GM23248 (cell line): ENCODE results near the gene NTNG1. TPM values are rescaled to one million over a fixed set of nuclear protein-coding genes. Genes with fewer than 3 reads are reported as not detected.

Experiments
- DNase-seq: peaks from one replicate; pipeline ENCODE4 v3.0.0-alpha.2; 2015
- H2AFZ ChIP-seq: fragments of 200-600 bp; sonication (generic); 2 replicates; pipeline ENCODE4 v1.6.1; 2016; ENCODE audit warnings: antibody characterized with exemption
- H3F3A ChIP-seq: fragments of 200-600 bp; sonication (generic); 2 replicates; pipeline ENCODE4 v1.6.1; 2016; ENCODE audit warnings: mild to moderate bottlenecking, antibody characterized with exemption, mixed run types; ENCODE audit not compliant: insufficient read depth
- H3K27ac ChIP-seq: fragments of 200-600 bp; sonication (generic); 2 replicates; pipeline ENCODE4 v1.5.1; 2016; ENCODE audit warnings: mild to moderate bottlenecking
- H3K27me3 ChIP-seq: fragments of 200-600 bp; sonication (generic); replicated peaks from 2 replicates; pipeline ENCODE4 v1.6.1; 2016; ENCODE audit warnings: mild to moderate bottlenecking; ENCODE audit not compliant: insufficient read depth
- H3K36me3 ChIP-seq: fragments of 200-600 bp; sonication (generic); 2 replicates; pipeline ENCODE4 v1.6.1; 2016; ENCODE audit warnings: low read depth, mild to moderate bottlenecking
- H3K4me1 ChIP-seq: fragments of 200-600 bp; sonication (generic); 2 replicates; pipeline ENCODE4 v1.6.1; 2016; ENCODE audit warnings: mild to moderate bottlenecking; ENCODE audit not compliant: insufficient read depth
- H3K4me2 ChIP-seq: fragments of 200-600 bp; sonication (generic); one replicate; pipeline ENCODE4 v1.6.1; 2016; ENCODE audit warnings: mild to moderate bottlenecking; ENCODE audit not compliant: unreplicated experiment
- H3K4me3 ChIP-seq: fragments of 200-600 bp; sonication (generic); 2 replicates; pipeline ENCODE4 v1.5.1; 2016; ENCODE audit warnings: mild to moderate bottlenecking
- H3K79me2 ChIP-seq: fragments of 200-600 bp; sonication (generic); 2 replicates; pipeline ENCODE4 v1.6.1; 2016; ENCODE audit warnings: mild to moderate bottlenecking; ENCODE audit not compliant: insufficient read depth
- H3K9ac ChIP-seq: fragments of 200-600 bp; sonication (generic); 2 replicates; pipeline ENCODE4 v1.6.1; 2016; ENCODE audit warnings: mild to moderate bottlenecking
- H3K9me2 ChIP-seq: fragments of 200-600 bp; sonication (generic); 2 replicates; pipeline ENCODE4 v1.6.1; 2016; ENCODE audit warnings: mixed run types, mild to moderate bottlenecking, moderate library complexity; ENCODE audit not compliant: insufficient read depth
- H3K9me3 ChIP-seq: fragments of 200-600 bp; sonication (generic); one replicate; pipeline ENCODE4 v1.6.1; 2017; ENCODE audit warnings: low read depth
- H4K20me1 ChIP-seq: fragments of 200-600 bp; sonication (generic); 2 replicates; pipeline ENCODE4 v1.6.0; 2016; ENCODE audit not compliant: insufficient read depth
- EZH2 ChIP-seq: fragments of 200-600 bp; sonication (generic); IDR thresholded peaks from 2 replicates; pipeline ENCODE4 v1.6.1; 2018; ENCODE audit warnings: antibody characterized with exemption, mild to moderate bottlenecking; ENCODE audit not compliant: insufficient read depth, poor library complexity, severe bottlenecking
- EZH2phosphoT487 ChIP-seq: fragments of 200-600 bp; sonication (generic); IDR thresholded peaks from 2 replicates; pipeline ENCODE4 v1.6.1; 2018; ENCODE audit warnings: antibody characterized with exemption, moderate library complexity, mild to moderate bottlenecking, low read depth; ENCODE audit not compliant: insufficient read depth
- WGBS, 2 experiments: methylation state at CpG; one replicate each; pipeline ENCODE4 v1.1.6; 2015 to 2017; ENCODE audit warnings: low lambda C conversion rate in 2 of 2, low coverage in 1 of 2; ENCODE audit errors: missing lambda C conversion rate in 2 of 2; 5-methylcytosine and 5-hydroxymethylcytosine counted together
- in situ Hi-C: fragments of 300-500 bp; cut with MboI; formaldehyde crosslinking; loops from 2 replicates; pipeline ENCODE4 v1.15.0; 2020
- polyA plus RNA-seq: library from polyadenylated mRNA; unstranded; fragments of >200 nt; fragmentation: Nextera tagmentation; extraction: Ambion mirVana; gene quantifications from 2 replicates; pipeline ENCODE4 v1.2.1, GENCODE V29; 2016
- total RNA-seq: library from RNA; depleted of rRNA; stranded (reverse); fragments of >200 nt; shearing (Covaris generic); gene quantifications from 2 replicates; pipeline ENCODE4 v1.2.3, GENCODE V29; 2014

NTNG1 gene
- total and polyA plus RNA-seq, 2 experiments from 2014 or later = 14.4 to 16.0 TPM

DNA sequence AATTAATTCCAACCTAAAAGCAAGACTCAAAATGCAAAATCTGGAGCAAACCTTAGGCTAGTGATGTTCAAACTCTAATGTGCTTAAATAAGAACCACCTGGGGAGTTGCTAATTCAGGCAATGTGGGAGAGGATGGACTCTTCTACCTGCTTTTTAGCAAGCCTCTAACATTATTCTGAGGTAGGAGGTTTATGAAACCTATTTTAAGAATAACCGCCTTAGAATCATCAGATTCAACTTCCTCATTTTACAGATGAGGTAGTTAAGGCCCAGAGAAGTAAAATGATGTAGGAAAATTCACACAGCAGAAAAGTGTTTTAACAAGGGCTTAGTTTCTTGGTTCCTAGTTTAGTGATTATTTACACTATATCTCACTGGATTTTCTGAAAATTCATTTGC lies 8.6 kb upstream of the NTNG1 start:
- Histone ChIP-seq H3K36me3 (no peaks in the 10 kb centered on the region), H3K4me3 (no peak overlapping the region), H3K27ac (no peak overlapping the region), H3K9me2 (no peaks in the 10 kb centered on the region), H2AFZ (no peak overlapping the region), H3K27me3 (no peaks in the 10 kb centered on the region), H3K9me3 (no peaks in the 10 kb centered on the region), H3K9ac (no peak overlapping the region), H3K4me2 (no peak overlapping the region), H4K20me1 (no peaks in the 10 kb centered on the region), H3K4me1 (no peaks in the 10 kb centered on the region), H3F3A (no peaks in the 10 kb centered on the region; the same call in 1 of the 2 replicates), H3K79me2 (no peaks in the 10 kb centered on the region)
- TF ChIP-seq EZH2phosphoT487 (no peak), EZH2 (no peak)
- no peak for DNase-seq
- whole genome bisulfite sequencing, 2 experiments = 50 to 69% methylated on average over 1 of the region's 1 CpG
- in situ Hi-C loops = no loop called here

DNA sequence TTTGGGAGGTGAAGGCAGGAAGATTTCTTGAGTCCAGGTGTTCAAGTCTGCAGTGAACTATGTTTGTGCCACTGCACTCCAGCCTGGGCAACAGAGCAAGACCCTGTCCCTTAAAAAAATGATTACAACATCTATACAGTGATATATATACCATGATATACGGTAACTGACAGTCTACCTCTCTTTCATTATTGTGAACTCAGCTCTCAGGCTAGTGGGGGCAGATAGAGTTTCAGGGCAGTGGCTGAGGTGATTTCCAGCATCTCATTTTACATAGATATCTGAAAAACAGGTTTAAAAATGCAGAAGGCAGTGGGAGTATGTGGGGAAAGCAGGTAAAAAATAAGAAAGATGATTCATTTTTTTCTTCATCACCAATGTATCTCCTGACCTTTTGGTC lies 8.1 kb upstream of the NTNG1 start:
- Histone ChIP-seq H3K4me1 (no peaks in the 10 kb centered on the region), H2AFZ (no peak overlapping the region), H4K20me1 (no peaks in the 10 kb centered on the region), H3K36me3 (no peaks in the 10 kb centered on the region), H3K9me3 (no peaks in the 10 kb centered on the region), H3F3A (no peaks in the 10 kb centered on the region; the same call in 1 of the 2 replicates), H3K27ac (no peak overlapping the region), H3K9ac (no peak overlapping the region), H3K4me3 (no peak overlapping the region), H3K9me2 (no peaks in the 10 kb centered on the region), H3K79me2 (no peaks in the 10 kb centered on the region), H3K4me2 (no peak overlapping the region), H3K27me3 (no peaks in the 10 kb centered on the region)
- in situ Hi-C loops = no loop called here
- TF ChIP-seq EZH2 (no peak), EZH2phosphoT487 (no peak)
- DNase-seq = no peak
- 26 to 61% methylated on average over 1 of the region's 1 CpG for WGBS, 2 experiments

DNA sequence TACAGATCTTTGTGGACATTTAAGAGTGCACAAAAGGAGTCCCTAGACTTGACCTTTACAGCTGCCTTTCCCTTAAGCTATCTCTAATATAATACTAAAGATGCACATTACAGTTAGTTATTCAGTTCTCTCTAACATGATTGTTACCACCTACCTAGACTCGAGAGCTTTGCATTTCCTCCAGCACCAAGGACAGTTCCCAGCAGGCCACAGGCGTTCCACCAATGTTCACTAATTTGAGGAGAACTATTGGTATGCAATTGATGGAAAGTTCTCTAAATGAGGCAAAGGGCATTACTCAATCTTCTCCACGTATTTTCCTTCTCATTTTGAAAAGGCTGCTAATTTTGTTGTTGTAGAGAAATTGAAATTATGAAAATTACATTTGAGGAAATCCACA lies 5.4 kb upstream of the NTNG1 start:
- no peak overlapping the region for H3K27ac ChIP-seq
- H3K4me2 ChIP-seq = no peak overlapping the region
- peaks cover 18% of the 10 kb centered on the region for H3K4me1 ChIP-seq
- no peaks in the 10 kb centered on the region for H3K36me3 ChIP-seq
- H3K79me2 ChIP-seq = no peaks in the 10 kb centered on the region
- WGBS, 2 experiments = 1 to 5% methylated on average over 3 of the region's 3 CpGs
- H3F3A ChIP-seq = peaks cover 20% of the 10 kb centered on the region
- no peak overlapping the region for H3K4me3 ChIP-seq
- H4K20me1 ChIP-seq = no peaks in the 10 kb centered on the region
- H3K27me3 ChIP-seq = no peaks in the 10 kb centered on the region
- TF ChIP-seq EZH2 = no peak
- no peak for TF ChIP-seq EZH2phosphoT487
- peak; percentile 67 for DNase-seq
- H3K9me2 ChIP-seq = no peaks in the 10 kb centered on the region
- no peak overlapping the region for H3K9ac ChIP-seq
- in situ Hi-C loops = no loop called here
- no peak overlapping the region for H2AFZ ChIP-seq
- no peaks in the 10 kb centered on the region for H3K9me3 ChIP-seq

DNA sequence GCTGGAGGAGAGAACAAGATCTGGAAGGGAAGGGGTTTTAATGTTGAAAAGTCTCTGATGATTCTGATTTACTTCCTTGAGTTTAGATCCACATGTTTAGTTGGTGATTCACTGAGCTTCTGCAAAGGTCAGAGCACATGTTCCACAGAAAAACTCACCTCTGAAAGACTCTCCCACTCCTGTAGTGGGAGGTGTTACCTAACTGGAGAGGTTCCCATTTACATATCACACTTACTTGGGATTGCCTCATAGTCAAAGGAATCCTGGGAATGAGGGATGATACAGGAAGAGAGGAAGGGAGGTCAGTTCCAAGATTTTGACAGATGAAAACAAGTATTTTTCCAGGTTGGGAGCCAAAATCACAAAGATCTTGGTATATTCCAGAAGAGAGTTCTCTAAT lies 2.7 kb upstream of the NTNG1 start:
- no peaks in the 10 kb centered on the region for H4K20me1 ChIP-seq
- no peaks in the 10 kb centered on the region for H3K9me3 ChIP-seq
- no peak overlapping the region for H3K27ac ChIP-seq
- H3K4me1 ChIP-seq = peaks cover 28% of the 10 kb centered on the region
- no peak overlapping the region for H3K4me2 ChIP-seq
- no peak overlapping the region for H3K4me3 ChIP-seq
- H3K27me3 ChIP-seq = no peaks in the 10 kb centered on the region
- H2AFZ ChIP-seq = no peak overlapping the region
- H3F3A ChIP-seq = peaks cover 26% of the 10 kb centered on the region
- peak; percentile 14 for DNase-seq
- no peaks in the 10 kb centered on the region for H3K36me3 ChIP-seq
- H3K79me2 ChIP-seq = peaks cover 10% of the 10 kb centered on the region
- no peak overlapping the region for H3K9ac ChIP-seq
- TF ChIP-seq EZH2 (no peak), EZH2phosphoT487 (no peak)
- no peaks in the 10 kb centered on the region for H3K9me2 ChIP-seq
- in situ Hi-C loops = no loop called here
